Activated CD4-positive, alpha-beta T cell treated with anti-CD3 and anti-CD28 coated beads for 48 hours (primary cell): ENCODE data around the gene MTARC2.

Experiments used
- DNase-seq: peaks from one replicate; pipeline ENCODE4 v3.0.0-alpha.2; 2020

MTARC2 gene

DNA sequence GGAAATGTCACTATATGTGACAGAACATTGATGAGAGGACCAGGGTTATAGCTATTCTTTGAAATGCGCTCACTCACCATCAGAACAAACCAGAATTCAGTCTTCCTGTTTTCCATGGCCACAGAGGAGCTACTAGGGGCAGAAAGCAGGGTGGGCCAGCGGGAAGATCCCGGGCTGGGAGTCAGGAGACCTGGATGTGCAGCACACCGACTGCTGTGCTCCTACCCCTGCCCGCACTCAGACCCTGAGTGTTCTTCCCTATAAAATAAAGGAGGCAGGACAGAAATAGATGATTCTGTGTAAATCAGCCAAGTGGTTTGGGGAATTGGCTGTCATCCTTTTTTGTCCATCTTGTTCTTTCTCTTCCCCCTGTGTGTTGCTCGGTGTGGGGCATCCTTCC is 59.6 kb downstream of the MTARC2 start:
- no peak for DNase-seq

GRCh38 chr1:220808345-220809186 is 60.4 kb downstream of the MTARC2 start:
- no peak for DNase-seq

- no peak for DNase-seq
These were observed 61.0 kb downstream of the MTARC2 start for GRCh38 chr1:220809187-220809550.

- no peak for DNase-seq
These were observed 61.6 kb downstream of the MTARC2 start for GRCh38 chr1:220809704-220810103.

DNA sequence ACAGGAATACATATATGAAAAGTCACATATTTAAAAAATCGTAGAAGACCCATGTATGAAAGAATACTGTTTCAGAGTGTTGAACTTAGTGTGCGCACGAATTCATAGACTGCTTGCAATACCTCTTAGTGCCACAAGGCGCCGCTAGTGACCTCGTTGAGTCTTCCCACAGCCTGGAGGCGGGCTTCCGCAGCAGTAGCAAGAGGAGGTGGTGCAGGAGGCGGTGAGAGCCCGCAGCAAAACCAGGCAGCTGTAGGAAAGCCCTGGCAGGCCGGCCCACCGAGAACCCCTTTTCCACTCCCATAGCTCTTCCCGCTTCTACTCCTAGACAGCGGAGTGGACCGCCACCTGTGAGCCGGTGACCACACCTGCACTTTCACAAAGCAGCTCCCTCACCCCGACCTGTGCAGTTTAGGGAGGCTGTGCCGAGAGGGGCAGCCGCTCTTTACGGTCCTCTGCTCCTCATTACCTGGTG is 62.1 kb downstream of the MTARC2 start:
- peak; percentile 80 for DNase-seq

DNA sequence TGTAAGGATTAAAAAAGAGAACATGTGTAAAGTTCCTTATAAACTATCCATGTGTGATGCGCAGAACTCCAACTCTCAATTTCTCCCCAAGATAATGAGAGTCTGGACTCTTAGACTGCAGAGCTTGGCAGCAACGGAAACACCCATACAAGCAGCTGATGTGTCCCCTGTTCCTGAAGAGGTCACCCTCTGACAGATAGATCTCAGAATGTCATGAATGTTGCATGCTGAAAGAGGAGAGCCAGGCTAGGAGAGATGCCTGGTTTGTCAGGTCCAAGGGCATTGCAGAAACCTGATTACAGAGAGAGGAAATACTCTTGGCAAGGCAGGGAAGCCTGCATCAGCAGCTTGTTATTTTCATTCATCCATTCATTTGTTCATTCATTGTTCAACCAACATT is 62.8 kb downstream of the MTARC2 start:
- DNase-seq: no peak

DNA sequence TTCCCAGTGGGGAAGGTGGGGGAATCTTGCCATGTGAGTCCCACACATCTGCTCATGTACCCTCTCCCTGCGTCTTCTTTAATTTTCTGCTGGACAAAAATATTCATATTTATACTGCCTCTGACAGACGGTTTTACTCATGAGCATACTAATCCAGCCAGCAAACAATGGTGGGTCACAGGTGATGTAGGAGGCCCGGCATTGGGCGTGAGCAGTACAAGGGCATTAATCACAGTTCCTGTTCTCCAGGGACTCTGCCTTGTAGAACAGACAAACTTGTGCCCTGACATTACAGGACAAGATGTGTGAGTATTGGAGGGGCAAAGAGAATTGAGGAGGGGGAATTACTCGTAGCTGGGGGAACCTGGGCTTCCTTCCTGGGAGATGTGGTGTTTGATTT is 63.6 kb downstream of the MTARC2 start:
- DNase-seq: no peak

DNA sequence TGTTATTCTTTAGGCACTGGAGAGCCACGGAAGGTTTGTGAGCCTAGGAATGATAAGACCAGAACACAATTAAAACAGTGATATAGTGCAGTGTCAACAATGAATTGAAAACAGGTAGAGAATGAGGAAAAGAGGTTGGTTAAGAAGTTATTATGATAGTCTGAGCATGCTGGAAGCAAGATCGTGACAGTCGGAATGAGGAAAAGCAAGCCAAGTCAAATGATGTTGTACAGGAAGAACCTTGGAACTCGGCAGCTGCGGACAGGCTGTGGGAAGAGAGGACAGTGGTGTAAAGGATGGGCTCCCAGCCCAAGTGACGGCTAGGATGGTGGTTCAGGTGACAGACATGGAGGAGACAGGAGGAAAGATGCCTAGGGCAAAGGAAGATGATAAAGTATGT is 64.2 kb downstream of the MTARC2 start:
- DNase-seq: no peak

DNA sequence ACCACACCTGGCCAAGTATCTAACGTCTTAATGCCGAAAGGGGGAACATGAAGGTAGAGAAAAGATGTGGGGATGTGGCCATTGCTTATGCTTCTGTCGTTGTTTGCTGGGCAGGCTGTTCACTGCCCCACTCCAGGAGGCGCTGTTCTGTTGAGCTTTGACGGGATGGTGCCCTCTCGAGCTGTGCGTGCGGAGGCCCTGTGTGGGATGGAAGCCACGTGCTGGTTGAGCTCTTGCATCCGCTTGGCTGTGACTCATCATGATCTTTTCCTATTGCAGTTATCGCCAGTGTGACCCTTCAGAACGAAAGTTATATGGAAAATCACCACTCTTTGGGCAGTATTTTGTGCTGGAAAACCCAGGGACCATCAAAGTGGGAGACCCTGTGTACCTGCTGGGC is 64.9 kb downstream of the MTARC2 start:
- DNase-seq: peak; percentile 12

DNA sequence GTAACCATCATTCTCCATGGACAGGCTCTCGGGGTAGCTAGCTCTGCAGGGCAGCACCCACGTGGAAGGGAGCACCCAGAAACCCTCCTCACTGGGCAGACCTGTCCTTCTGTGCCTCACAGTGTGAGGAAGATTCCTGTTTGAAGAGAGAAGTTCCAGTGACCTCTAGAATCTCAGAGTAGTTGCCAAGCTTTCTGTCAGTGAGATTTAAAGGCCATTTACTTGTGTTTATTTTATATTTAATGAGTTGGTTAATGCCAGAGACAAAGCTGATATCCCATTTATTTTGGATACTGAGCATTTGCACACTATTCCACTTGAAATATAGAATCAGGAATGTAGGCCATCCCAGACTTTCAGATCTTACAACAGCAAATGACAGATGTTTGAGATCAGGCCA is 67.3 kb downstream of the MTARC2 start:
- DNase-seq: no peak

DNA sequence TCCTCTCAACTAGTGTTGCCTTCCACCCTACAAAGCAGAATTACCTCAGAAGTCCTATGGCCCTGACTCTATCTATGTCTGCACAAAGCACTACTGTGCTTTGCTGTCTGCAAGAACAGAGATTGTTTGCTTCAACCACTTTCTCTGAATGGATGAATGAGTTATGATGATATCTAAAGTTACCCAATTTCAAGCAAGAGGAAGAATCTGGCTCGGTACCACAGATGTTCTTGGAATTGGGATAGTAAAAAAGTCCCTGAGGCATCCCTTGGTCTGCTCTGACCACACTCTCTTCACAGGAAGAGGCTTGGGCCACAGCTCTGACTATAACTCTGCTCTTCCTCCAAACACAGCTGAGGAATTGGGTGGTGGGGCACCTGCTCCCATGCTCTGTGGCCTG is 69.8 kb downstream of the MTARC2 start:
- no peak for DNase-seq

- no peak for DNase-seq
These were observed 70.5 kb downstream of the MTARC2 start for GRCh38 chr1:220818421-220819173.

DNA sequence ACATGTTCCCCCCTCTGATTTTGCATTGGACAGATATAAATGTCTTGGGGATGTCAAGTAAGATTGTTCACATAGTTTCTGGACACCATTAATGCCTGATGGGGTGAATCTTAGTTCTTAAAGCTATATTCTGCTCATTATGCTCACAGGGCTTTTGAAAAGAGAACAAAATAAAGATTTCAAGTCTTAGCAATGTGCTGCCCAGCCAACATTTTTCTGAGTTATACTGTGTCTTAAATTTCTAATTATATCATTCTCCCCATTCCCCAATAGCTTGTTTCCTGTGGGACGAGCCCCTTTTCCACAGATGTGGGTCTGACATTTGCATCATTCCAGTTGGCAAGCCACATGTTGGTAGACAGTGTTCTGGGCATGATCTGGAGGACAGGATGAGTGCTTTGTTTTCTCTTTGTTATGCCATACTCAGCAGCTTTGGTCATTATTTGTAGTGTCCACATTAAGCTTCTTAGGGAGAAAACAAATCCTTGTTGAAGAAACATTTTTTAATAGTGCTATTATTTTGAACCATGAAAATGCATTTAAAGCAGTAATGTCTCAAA is 71.4 kb downstream of the MTARC2 start:
- DNase-seq: no peak

GRCh38 chr1:220824031-220824989 is 76.2 kb downstream of the MTARC2 start:
- DNase-seq: no peak

GRCh38 chr1:220825819-220826551 is 77.9 kb downstream of the MTARC2 start:
- DNase-seq: no peak

DNA sequence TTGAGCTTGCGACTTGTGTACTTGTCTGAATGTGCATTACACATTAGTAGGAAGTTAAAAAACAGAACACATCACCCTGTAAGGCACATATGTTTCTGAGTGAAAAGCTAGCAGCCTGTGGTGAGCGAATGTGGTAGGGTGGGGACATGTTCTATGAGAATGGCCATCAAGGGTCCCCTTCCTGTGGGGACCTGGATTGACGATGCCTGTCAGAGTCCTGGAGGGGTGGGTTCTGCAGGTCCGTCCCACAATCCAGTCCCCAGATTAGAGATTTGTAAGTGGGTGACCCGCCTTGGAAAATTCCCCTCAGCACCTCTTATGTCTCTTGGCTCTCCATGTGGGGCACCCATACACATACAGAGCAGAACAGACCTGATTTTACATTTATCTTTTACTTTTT is 78.6 kb downstream of the MTARC2 start:
- DNase-seq: no peak

DNA sequence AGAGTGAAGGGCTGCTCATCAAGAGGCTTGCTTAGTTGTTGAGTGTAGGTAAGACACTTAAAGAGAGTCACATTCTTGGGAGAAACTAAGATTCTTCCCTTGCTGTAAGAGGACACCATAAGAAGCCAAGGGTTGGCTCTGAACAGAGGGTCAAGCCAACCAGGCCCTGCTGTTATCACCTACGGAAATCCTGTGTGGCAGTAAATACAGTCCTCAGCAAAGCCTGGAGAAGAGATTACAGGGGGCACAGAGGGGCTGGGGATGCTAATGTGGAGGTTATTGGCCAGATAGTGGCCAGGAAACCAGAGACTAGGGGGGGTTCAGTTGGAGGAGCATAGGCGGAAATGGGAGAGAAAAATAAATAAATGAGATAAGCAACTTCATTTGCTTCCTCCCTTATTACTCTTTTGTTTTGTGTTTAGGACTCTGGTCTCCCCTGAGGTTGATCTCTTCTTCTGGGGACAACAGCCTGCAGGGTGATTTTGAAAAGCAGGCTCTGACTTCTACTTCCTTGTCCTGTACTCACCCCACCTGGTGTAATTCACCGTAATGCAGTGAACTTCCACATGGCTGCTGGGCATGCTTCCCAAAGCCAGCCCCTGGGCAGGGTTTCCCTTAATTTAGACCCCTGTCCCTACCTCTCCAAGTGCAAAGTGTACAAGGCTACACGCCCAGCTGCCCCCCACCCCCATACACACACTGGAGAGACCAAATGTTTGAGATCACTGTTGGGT is 79.5 kb downstream of the MTARC2 start:
- DNase-seq: no peak

- DNase-seq: no peak
These were observed 80.0 kb downstream of the MTARC2 start for GRCh38 chr1:220828179-220828490.

DNA sequence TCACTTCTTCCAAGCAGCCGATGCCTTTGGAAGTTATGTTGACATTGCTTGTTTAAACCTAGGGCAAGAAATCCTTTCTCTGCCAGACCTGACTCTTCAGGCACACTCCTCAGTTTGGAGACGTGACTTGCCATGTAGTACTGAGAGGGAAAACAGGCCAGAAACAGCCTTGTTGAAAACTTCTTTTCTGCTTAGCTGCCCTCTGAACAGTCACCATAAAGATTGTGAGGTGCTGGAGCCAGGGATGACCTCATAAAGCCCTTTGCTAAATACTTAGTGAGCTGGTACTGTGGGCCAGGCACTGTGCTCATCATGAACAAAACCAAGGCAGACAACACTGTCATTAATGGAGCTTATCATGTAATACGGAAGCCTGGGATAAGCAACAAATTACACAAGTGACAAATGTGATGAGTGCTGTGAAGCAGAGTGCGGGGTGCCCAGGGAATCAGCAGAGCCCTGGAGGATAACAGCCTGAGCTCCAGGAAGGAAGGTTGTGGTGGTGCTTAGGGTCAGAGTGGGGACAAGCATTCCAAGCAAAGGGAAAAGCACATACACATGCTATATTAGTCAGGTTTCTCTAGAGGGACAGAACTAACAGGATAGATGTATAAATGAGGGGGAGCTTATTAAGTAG is 80.9 kb downstream of the MTARC2 start:
- DNase-seq: no peak

DNA sequence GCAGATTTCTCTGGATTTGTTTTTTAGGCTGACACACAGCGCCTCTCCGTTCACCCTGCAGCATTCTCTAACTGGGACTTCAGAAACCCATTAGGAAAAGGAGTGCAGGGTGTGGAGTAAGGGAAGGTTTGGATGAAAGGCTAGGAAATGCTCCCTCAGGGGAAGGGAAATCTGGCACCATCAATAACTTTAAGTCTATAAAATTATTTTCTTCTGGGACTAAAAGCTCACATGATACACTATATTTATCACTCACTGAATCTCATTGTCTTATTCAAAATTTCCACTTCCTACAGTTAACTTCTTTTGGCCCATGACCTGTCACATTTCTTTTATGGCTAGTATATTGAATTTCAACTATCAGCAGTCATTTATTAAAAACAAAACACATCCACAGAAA is 85.3 kb downstream of the MTARC2 start:
- DNase-seq: no peak
